KOPT-K1 (cell line): ENCODE data around the gene SND1.

ENCODE experiments used
- H3K27ac ChIP-seq: fragments of 200-600 bp; sonication (generic); 2 replicates; pipeline ENCODE4 v1.5.1; 2016; ENCODE audit warnings: antibody characterized with exemption, mild to moderate bottlenecking, low read depth, low read length; ENCODE audit not compliant: poor library complexity, severe bottlenecking
- H3K36me3 ChIP-seq: fragments of 200-600 bp; sonication (generic); 2 replicates; pipeline ENCODE4 v1.5.1; 2017; ENCODE audit warnings: antibody characterized with exemption, mild to moderate bottlenecking, low read length, moderate library complexity; ENCODE audit not compliant: insufficient read depth
- H3K9me3 ChIP-seq: fragments of 200-600 bp; sonication (generic); 2 replicates; pipeline ENCODE4 v1.5.1; 2017; ENCODE audit warnings: antibody characterized with exemption, low read length, mild to moderate bottlenecking; ENCODE audit not compliant: insufficient read depth, poor library complexity, severe bottlenecking

The SND1 gene

GRCh38 chr7:127651556-127652332, at the start of gene SND1:
Gene SND1 (plus strand): TSS chr7:127652194. CDS start chr7:127652374, 180 bp downstream.
- Histone ChIP-seq H3K27ac (peak within 1 kb of the TSS; percentile 76), H3K36me3 (peaks cover 26% of the 10 kb centered on the region; the same call in 1 of the 2 replicates), H3K9me3 (no peaks in the 10 kb centered on the region)

GRCh38 chr7:127608446-127608845, 43.5 kb upstream of the SND1 start:
- no peaks in the 10 kb centered on the region for H3K36me3 ChIP-seq
- no peak overlapping the region for H3K27ac ChIP-seq
- H3K9me3 ChIP-seq, result peaks cover 27% of the 10 kb centered on the region

- H3K36me3 ChIP-seq, result no peaks in the 10 kb centered on the region
- peaks cover 27% of the 10 kb centered on the region for H3K9me3 ChIP-seq
- H3K27ac ChIP-seq, result no peak overlapping the region
These were observed 42.7 kb upstream of the SND1 start for GRCh38 chr7:127609297-127609696.

GRCh38 chr7:127612263-127612662, 39.7 kb upstream of the SND1 start:
- Histone ChIP-seq H3K36me3 (no peaks in the 10 kb centered on the region), H3K9me3 (peaks cover 27% of the 10 kb centered on the region), H3K27ac (no peak overlapping the region)

GRCh38 chr7:127616724-127617123, 35.3 kb upstream of the SND1 start:
- Histone ChIP-seq H3K9me3 (peaks cover 6% of the 10 kb centered on the region), H3K27ac (no peak overlapping the region), H3K36me3 (no peaks in the 10 kb centered on the region)

GRCh38 chr7:127618042-127618441, 34.0 kb upstream of the SND1 start, which contains the start of gene PAX4:
Gene PAX4 (minus strand): TSS chr7:127618142. CDS start chr7:127615928, 2,214 bp downstream.
- Histone ChIP-seq H3K27ac (no peak within 1 kb of the TSS), H3K9me3 (peaks cover 6% of the 10 kb centered on the region), H3K36me3 (no peaks in the 10 kb centered on the region)

- H3K9me3 ChIP-seq, result peaks cover 6% of the 10 kb centered on the region
- H3K27ac ChIP-seq, result no peak overlapping the region
- no peaks in the 10 kb centered on the region for H3K36me3 ChIP-seq
These were observed 33.2 kb upstream of the SND1 start for GRCh38 chr7:127618775-127619174.

- Histone ChIP-seq H3K36me3 (no peaks in the 10 kb centered on the region), H3K27ac (no peak overlapping the region), H3K9me3 (peaks cover 6% of the 10 kb centered on the region)
These were observed 32.2 kb upstream of the SND1 start for GRCh38 chr7:127619681-127620405.

- H3K9me3 ChIP-seq, result peaks cover 6% of the 10 kb centered on the region
- H3K36me3 ChIP-seq, result no peaks in the 10 kb centered on the region
- H3K27ac ChIP-seq, result no peak overlapping the region
These were observed 31.4 kb upstream of the SND1 start for GRCh38 chr7:127620406-127621233.

GRCh38 chr7:127625331-127625730, 26.7 kb upstream of the SND1 start:
- H3K36me3 ChIP-seq, result no peaks in the 10 kb centered on the region
- no peak overlapping the region for H3K27ac ChIP-seq
- H3K9me3 ChIP-seq, result peaks cover 2% of the 10 kb centered on the region

GRCh38 chr7:127628445-127628844, 23.5 kb upstream of the SND1 start:
- Histone ChIP-seq H3K9me3 (peaks cover 5% of the 10 kb centered on the region), H3K27ac (no peak overlapping the region), H3K36me3 (no peaks in the 10 kb centered on the region)

GRCh38 chr7:127629268-127629854, 22.6 kb upstream of the SND1 start:
- Histone ChIP-seq H3K27ac (no peak overlapping the region), H3K9me3 (peaks cover 6% of the 10 kb centered on the region), H3K36me3 (no peaks in the 10 kb centered on the region)

- H3K9me3 ChIP-seq, result peaks cover 6% of the 10 kb centered on the region
These were observed 19.6 kb upstream of the SND1 start for GRCh38 chr7:127632276-127632910.

GRCh38 chr7:127635659-127636285, 16.2 kb upstream of the SND1 start:
- Histone ChIP-seq H3K27ac (no peak overlapping the region), H3K36me3 (no peaks in the 10 kb centered on the region), H3K9me3 (peaks cover 6% of the 10 kb centered on the region)

More at GRCh38 chr7:127632276-127632910, 19.6 kb upstream of the SND1 start:
- H3K27ac ChIP-seq, result no peak overlapping the region
- no peaks in the 10 kb centered on the region for H3K36me3 ChIP-seq
